ENCODE results near the gene SP1. TPM values are rescaled to one million over a fixed set of nuclear protein-coding genes. Genes with fewer than 3 reads are reported as not detected.

SP1 gene
- total RNA-seq, 2 experiments from 2014 or later, result 67.2 to 70.3 TPM

DNA sequence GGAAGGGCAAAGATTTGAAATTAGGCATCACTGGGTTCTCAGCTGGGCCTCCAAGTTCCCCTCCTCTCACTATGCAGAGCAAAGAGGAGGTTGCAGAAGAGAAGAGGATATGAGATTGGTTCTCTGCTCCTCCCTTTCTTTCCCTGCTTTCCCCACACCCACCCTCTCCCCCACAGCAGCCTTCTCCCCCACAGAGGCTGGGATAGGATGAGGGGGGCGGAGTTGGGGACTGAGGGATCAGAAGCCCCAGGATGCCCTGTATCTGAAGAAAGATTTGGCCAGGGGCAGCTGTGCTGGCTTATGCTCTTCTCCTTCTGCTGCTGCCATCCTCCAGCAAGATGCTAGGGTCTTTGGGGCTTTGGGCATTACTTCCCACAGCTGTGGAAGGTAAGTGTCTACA is 43.6 kb downstream of the SP1 start, which contains the start of gene AMHR2:
Gene AMHR2 (plus strand): TSS at position 259 of the 400 bp plus-strand sequence. CDS start 80 bp downstream, at position 339.
- Mint-ChIP-seq H3K27ac (no peak within 1 kb of the TSS), H3K9me3 (no peaks in the 10 kb centered on the region), H3K27me3 (no peaks in the 10 kb centered on the region), H3K36me3 (ENCODE audit: low read depth) (no peaks in the 10 kb centered on the region), H3K4me3 (no peak within 1 kb of the TSS), H3K4me1 (ENCODE audit: low read depth) (peaks cover 29% of the 10 kb centered on the region)
- POLR2A ChIA-PET, result no interaction called here
- intact Hi-C loops (cut with micrococcal nuclease), result loop anchor here (5.0 kb wide), 1 partner anchor 41 kb away; the partner anchor contains the start of gene SP1
- ATAC-seq (no peak), DNase-seq (no peak)
- TF ChIP-seq, protein P1, sequence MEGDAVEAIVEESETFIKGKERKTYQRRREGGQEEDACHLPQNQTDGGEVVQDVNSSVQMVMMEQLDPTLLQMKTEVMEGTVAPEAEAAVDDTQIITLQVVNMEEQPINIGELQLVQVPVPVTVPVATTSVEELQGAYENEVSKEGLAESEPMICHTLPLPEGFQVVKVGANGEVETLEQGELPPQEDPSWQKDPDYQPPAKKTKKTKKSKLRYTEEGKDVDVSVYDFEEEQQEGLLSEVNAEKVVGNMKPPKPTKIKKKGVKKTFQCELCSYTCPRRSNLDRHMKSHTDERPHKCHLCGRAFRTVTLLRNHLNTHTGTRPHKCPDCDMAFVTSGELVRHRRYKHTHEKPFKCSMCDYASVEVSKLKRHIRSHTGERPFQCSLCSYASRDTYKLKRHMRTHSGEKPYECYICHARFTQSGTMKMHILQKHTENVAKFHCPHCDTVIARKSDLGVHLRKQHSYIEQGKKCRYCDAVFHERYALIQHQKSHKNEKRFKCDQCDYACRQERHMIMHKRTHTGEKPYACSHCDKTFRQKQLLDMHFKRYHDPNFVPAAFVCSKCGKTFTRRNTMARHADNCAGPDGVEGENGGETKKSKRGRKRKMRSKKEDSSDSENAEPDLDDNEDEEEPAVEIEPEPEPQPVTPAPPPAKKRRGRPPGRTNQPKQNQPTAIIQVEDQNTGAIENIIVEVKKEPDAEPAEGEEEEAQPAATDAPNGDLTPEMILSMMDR (IDR thresholded peaks at IDR 0.05), result no peak
- CTCF ChIA-PET, result interaction anchor here (1.0 to 7.8 kb wide), 3 partner anchors 68 to 102 kb away, joined by 4 to 187 read pairs (median 44); partner anchors contain the start of gene AAAS

DNA sequence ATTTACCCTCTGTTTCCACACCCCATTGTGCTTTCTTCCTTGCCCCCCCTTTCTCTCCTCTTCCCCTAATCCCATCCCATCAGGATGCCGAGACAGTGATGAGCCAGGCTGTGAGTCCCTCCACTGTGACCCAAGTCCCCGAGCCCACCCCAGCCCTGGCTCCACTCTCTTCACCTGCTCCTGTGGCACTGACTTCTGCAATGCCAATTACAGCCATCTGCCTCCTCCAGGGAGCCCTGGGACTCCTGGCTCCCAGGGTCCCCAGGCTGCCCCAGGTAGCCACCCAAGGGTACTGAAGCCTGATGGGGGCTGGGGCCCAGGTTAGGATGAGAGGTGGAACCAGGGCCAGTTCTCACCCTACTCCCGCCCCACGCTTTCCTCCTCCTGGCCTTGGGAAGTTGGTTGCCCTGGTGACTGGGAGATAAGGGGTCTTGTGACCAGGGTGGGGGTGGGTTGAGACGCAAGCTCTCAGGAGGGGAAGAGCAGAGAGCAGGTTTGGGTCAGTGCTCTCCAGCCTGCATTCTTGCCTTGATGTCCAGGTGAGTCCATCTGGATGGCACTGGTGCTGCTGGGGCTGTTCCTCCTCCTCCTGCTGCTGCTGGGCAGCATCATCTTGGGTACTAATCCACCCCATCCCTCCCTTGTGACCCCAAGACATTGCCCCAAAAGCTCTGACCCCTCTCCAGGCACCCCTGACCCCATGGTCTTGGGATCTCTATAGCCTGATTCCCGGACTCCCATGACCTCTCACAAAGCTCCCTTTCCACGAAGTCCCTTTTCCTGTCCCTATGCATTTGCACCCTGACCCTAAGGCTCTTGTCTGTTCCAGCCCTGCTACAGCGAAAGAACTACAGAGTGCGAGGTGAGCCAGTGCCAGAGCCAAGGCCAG is 44.9 kb downstream of the SP1 start:
- CTCF ChIA-PET, result interaction anchor here (1.2 to 7.8 kb wide), 6 partner anchors 50 to 103 kb away, joined by 3 to 187 read pairs (median 6); partner anchors contain the start of gene AAAS
- intact Hi-C loops (cut with micrococcal nuclease), result loop anchor here (5.0 kb wide), 1 partner anchor 43 kb away; the partner anchor contains the start of gene SP1
- H3K27me3 Mint-ChIP-seq, result no peaks in the 10 kb centered on the region
- POLR2A ChIA-PET, result interaction anchor here (0.6 to 1.6 kb wide), 3 partner anchors 8 to 52 kb away, joined by 3 to 4 read pairs (median 4); no protein-coding TSS in a partner anchor
- H3K36me3 Mint-ChIP-seq (ENCODE audit: low read depth), result no peaks in the 10 kb centered on the region
- no peak for DNase-seq
- no peaks in the 10 kb centered on the region for H3K9me3 Mint-ChIP-seq
- peaks cover 20% of the 10 kb centered on the region for H3K4me1 Mint-ChIP-seq (ENCODE audit: low read depth)
- ATAC-seq, result no peak
- H3K27ac Mint-ChIP-seq, result no peak overlapping the region
- no peak overlapping the region for H3K4me3 Mint-ChIP-seq
- TF ChIP-seq, protein P1 (IDR thresholded peaks at IDR 0.05), result no peak

- Mint-ChIP-seq H3K36me3 (ENCODE audit: low read depth) (no peaks in the 10 kb centered on the region), H3K27ac (no peak overlapping the region), H3K4me1 (ENCODE audit: low read depth) (peaks cover 18% of the 10 kb centered on the region), H3K4me3 (no peak overlapping the region), H3K27me3 (no peaks in the 10 kb centered on the region), H3K9me3 (no peaks in the 10 kb centered on the region)
- DNase-seq (no peak), ATAC-seq (no peak)
- ChIA-PET POLR2A (interaction anchor here (1.3 to 1.6 kb wide), 2 partner anchors 9 to 51 kb away, joined by 3 to 4 read pairs; no protein-coding TSS in a partner anchor), CTCF (interaction anchor here (1.2 to 7.8 kb wide), 6 partner anchors 50 to 104 kb away, joined by 3 to 187 read pairs (median 6); partner anchors contain the start of gene AAAS)
- intact Hi-C loops (cut with micrococcal nuclease), result no loop called here
- TF ChIP-seq, protein P1 (IDR thresholded peaks at IDR 0.05), result no peak
These were observed 45.7 kb downstream of the SP1 start for GRCh38 chr12:53425515-53426150.

- ATAC-seq (peak; percentile 99), DNase-seq (peak; percentile 62)
- H3K27me3 Mint-ChIP-seq, result no peaks in the 10 kb centered on the region
- CTCF ChIA-PET, result interaction anchor here (0.7 to 6.4 kb wide), 9 partner anchors 48 to 216 kb away, joined by 3 to 47 read pairs (median 3); partner anchors contain the start of gene AAAS
- H3K4me3 Mint-ChIP-seq, result no peak overlapping the region
- H3K9me3 Mint-ChIP-seq, result no peaks in the 10 kb centered on the region
- no peak overlapping the region for H3K27ac Mint-ChIP-seq
- TF ChIP-seq, protein P1 (IDR thresholded peaks at IDR 0.05), result no peak
- intact Hi-C loops (cut with micrococcal nuclease), result no loop called here
- POLR2A ChIA-PET, result interaction anchor here (0.8 to 1.3 kb wide), 3 partner anchors 9 to 76 kb away, joined by 3 to 5 read pairs (median 3); no protein-coding TSS in a partner anchor
- H3K36me3 Mint-ChIP-seq (ENCODE audit: low read depth), result no peaks in the 10 kb centered on the region
- peaks cover 9% of the 10 kb centered on the region for H3K4me1 Mint-ChIP-seq (ENCODE audit: low read depth)
These were observed 48.1 kb downstream of the SP1 start for GRCh38 chr12:53427905-53428594.

Data from activated CD8-positive, alpha-beta T cell treated with anti-CD3 and anti-CD28 coated beads for 36 hours (primary cell).